CD4-positive, alpha-beta T cell treated with Interleukin-10 for 1 hour (primary cell): ENCODE data around the gene ASPM.
A peak's percentile ranks its signal among the peaks of the same experiment; 100 is the strongest.

Experiments
- DNase-seq: peaks from one replicate; pipeline ENCODE4 v3.0.0-alpha.2; 2020

ASPM gene, protein sequence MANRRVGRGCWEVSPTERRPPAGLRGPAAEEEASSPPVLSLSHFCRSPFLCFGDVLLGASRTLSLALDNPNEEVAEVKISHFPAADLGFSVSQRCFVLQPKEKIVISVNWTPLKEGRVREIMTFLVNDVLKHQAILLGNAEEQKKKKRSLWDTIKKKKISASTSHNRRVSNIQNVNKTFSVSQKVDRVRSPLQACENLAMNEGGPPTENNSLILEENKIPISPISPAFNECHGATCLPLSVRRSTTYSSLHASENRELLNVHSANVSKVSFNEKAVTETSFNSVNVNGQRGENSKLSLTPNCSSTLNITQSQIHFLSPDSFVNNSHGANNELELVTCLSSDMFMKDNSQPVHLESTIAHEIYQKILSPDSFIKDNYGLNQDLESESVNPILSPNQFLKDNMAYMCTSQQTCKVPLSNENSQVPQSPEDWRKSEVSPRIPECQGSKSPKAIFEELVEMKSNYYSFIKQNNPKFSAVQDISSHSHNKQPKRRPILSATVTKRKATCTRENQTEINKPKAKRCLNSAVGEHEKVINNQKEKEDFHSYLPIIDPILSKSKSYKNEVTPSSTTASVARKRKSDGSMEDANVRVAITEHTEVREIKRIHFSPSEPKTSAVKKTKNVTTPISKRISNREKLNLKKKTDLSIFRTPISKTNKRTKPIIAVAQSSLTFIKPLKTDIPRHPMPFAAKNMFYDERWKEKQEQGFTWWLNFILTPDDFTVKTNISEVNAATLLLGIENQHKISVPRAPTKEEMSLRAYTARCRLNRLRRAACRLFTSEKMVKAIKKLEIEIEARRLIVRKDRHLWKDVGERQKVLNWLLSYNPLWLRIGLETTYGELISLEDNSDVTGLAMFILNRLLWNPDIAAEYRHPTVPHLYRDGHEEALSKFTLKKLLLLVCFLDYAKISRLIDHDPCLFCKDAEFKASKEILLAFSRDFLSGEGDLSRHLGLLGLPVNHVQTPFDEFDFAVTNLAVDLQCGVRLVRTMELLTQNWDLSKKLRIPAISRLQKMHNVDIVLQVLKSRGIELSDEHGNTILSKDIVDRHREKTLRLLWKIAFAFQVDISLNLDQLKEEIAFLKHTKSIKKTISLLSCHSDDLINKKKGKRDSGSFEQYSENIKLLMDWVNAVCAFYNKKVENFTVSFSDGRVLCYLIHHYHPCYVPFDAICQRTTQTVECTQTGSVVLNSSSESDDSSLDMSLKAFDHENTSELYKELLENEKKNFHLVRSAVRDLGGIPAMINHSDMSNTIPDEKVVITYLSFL (N-terminal part only)

GRCh38 chr1:197146101-197147095 lies at the start of gene ASPM:
ASPM (minus strand) TSS chr1:197146669; CDS start chr1:197146437, 232 bp downstream.
- peak; percentile 96 for DNase-seq

DNA sequence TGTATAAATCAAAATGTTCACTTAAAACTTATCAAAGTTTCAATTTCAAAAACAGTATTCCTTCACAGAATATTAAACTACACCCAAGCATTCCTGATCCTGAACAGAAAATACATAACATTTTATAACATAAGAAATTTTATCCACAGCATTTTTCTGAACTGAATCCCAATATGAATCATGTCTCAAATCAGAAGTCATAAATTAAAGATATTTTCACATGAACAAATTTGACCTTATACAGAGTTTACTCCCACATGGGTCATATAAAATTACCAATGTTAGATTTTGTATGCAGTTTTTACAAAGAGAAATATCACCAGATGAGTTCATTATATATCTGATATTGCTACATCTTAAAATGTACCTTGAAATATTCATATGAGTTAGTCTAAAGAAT lies 48.6 kb upstream of the ASPM start:
- no peak for DNase-seq

DNA sequence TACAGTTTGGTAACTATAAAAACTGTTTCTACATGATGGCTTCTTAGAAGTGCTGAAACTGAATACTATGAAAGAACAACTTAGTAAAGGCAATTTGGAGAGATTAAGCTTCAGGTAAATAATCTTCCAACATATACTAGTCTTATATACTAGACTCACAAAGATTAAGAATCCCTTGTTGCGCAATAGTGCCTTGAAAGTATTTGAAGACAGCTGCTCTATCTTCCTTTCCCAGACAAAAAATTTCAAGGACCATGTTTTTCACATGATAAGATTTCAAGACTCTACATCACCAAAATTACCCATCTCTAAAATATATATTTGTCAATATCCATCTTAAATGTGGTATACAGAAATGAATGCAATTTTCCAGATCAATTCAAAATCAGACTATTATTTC lies 37.7 kb upstream of the ASPM start:
- no peak for DNase-seq

- DNase-seq: no peak
Observed at GRCh38 chr1:197183195-197183748, 36.8 kb upstream of the ASPM start.

- DNase-seq: no peak
Observed at GRCh38 chr1:197182716-197183115, 36.2 kb upstream of the ASPM start.

DNA sequence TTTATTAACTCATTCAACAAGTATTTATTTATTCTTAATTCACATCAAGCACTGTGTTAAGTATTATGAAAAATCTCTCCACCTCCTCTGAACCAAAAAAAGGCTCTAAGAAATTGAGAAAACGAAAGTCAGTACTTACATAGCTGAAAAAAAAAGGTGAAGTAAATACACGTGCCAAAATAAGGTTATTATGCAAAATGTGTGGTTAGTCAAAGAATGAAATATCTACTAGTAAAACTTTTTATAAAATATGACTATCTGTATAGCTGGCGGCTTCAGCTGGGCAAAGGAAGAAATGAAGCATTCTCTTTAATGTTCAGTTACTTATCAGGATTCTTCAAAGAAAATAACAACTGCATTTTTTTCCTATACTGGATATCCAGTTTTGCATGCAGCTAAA lies 35.5 kb upstream of the ASPM start:
- DNase-seq: no peak

- DNase-seq: peak; percentile 51
Observed at GRCh38 chr1:197180252-197180878, 33.9 kb upstream of the ASPM start.

DNA sequence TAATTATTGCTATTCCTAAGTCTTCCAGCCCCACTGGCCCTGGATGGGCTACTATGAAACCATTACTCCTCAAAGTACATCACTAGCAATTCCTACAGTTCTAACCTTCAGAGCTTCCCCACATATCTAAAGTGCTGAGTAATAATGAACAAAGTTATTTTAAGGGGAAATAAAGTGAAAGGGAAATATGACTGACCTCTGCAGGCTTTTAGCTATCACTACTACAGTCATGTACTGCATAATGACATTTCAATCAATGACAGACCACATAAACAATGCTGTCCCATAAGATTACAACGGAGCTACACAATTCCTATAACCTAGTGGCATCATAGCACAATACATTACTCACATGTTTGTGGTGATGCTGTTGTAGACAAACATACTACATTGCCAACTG lies 32.5 kb upstream of the ASPM start:
- no peak for DNase-seq

DNA sequence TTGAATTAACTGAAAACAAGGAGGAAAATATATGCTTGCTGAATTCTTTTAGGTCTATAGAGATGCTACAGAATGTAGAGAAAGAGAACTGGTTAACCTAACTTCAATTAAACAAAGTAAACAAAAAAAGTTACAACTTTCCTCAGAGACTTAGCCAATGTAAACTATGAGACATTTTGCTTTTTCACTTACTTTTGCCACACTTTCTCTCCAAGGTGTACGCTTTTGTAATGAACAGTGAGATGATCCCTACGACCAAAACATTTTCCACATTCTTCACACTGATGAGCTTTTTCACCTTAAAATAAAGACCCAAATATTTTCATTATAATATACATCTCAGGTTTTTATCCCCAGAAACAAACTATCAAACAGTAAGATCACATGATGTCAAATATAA lies 28.3 kb upstream of the ASPM start:
- no peak for DNase-seq

GRCh38 chr1:197173571-197174507 lies 27.4 kb upstream of the ASPM start:
- DNase-seq: no peak

DNA sequence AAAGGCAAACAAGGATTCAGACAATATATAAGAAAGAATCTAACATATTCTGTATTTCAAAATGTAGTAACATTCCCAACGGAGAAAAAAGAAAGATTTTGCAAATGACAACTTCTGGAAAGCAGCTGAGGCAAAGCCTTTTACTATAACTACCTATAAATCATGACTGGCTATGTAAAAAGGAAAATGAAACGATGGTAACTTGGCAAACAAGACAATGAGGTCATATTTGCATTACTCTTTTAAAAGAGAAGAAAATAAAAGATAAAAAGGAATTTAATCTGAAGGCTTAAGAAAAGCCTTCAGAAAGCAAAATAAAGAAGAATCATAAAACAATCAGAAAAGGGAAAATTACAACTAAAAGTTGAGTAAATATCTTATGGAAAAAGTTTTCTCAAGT lies 25.1 kb upstream of the ASPM start:
- DNase-seq: no peak

DNA sequence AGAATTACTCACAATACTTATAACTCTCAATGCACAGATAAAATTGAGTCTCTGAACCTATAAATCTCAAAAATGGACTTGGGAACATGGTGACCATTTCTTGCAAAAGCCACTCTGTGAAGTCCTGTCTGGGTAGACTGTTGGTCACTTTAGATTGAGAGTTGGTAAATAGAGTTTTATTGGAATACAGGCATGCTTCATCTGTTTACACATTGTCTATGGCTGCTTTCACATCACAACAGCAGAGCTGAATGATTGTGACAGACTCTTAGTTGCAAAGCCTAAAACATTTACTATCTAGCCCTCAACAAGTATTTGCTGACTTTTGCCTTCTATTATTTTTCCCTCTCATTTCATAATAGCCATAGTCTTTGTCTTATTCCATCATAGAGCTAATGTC lies 24.1 kb upstream of the ASPM start:
- DNase-seq: no peak

DNA sequence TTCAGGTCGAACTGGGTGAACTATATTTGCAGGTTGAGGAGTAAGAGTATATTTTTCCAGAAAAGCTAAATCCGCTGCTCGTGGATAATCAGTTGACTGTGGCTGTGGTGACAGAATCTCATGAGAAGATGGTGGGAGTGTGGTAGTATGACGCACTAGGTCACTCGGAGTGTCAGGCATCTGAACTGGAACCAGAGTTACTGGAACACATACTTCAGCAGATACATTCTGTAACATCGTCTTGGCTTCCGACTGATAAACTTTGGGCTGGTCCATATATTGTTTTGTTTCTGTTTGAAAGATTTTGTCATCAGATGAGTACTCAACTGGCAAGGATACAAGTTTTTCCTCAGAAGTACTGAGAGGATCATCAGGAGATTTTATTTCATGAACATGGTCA lies 13.0 kb upstream of the ASPM start:
- DNase-seq: no peak

DNA sequence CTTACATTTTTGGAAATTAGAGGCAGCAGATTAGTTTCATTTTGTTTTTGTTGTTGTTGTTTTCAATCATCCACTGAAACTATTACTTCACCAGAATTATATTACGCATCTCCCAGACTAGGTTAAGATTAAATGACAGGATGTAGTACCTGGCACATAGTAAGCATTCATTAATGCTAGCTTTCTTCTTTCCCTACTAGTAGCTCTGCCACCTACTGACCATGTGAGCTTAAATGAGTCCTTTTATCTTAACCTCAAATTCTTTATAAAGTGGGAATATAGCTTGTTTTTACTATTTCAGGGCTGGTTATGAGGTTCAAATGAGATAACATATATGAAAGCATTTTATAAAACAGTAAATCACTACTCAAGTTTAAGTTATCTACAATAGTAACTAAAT lies 10.2 kb upstream of the ASPM start:
- DNase-seq: no peak

GRCh38 chr1:197152662-197153061 lies 6.2 kb upstream of the ASPM start:
- DNase-seq: no peak

DNA sequence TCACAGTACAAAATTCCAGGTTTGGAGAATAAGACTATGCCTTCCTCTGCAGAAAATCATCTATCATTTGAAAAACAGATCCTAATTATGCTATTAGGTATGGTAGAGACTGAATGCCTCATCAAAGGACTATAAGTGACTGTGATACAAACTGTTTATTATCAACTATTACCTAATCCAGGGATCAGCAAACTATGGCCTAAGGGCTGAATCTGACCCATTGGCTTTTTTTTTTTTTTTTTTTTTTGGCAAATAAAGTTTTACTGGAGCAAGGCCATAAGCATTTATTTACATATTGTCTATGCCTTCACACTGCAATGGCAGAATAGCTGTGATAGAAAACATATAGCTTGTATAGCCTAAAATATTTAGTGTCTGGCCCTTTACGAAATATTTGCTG lies 4.7 kb upstream of the ASPM start:
- DNase-seq: no peak

GRCh38 chr1:197150336-197151005 lies 4.0 kb upstream of the ASPM start:
- no peak for DNase-seq

DNA sequence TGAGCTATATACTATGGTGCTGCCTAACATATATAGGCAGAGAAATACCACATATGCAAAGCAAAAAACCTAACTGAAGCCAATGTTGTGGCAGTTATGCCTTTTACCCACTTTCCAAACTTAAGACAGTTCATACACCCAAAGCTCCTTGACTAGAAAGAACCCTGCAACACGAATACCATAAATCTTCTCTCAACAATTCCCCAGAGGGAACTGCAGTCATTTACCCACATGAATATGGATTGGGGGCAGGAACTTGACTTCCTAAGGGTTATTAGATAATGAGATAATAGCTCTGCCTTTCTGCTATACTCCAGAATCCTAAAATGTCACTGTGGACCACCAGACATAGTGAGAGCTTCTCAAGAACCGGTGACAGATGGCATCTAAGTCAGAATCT lies 2.9 kb upstream of the ASPM start:
- DNase-seq: no peak

- DNase-seq: peak; percentile 12
Observed at GRCh38 chr1:197145446-197146024, 934 bp downstream of the ASPM start.
